Measurements from ENCODE around the gene PLP2. TPM values are rescaled to one million over a fixed set of nuclear protein-coding genes. Genes with fewer than 3 reads are reported as not detected.

PLP2 gene
- total and polyA plus RNA-seq, 10 donors: 30.2 to 100 (median 55.0) TPM

DNA sequence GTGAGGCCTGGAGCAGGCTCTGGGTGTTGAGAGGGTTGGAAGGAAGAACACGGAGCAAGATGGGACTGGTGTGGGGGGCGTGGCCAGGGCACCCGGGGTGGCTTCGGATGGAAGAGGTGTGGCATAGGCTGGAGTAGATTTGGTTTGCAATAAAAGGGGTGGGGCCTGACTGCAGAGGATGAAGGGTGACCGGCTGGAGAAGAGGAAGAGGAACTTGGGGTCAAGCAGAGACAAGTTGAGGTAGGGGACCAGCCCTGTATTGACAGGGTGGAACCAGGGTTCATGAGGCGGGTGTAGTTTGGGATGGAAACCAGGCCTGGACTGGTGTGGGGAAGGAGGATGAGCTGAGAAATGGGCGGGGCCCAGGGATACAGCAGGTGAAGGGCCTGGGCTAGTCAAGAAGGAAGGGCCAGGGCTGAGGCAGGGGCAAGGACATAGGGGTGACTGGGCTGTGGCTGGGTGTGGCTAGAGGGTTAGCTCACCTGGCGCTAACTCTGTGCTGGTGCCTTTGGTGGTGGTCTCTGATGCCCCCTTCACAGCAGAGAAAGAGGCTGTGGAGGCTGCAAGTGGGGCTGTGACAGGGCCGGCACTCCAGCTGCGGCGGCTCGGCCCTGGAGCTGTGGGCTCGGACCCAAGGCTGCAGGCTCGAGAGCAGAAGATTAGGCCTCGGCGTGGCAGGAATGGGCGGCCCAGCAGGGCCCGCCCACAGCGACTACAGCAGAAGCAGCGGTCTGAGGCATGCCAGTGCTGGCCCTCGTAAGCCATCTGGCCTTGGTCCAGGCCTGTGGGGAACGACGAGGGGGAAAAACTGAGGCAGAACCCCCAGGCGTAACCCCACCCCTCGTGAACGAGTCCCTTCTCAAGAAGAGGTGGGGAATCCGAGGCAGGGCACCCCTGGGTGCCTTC lies 5.0 kb downstream of the PLP2 start:
- Histone ChIP-seq H3K27me3 (replicated peaks in 1 of 7) (no peaks in the 10 kb centered on the region), H3K4me3 (peak overlapping the region in 1 of 8 donors; percentile 11), H3K27ac (peak overlapping the region in 7 of 8 donors; percentile 36 to 85 (median 65)), H3K36me3 (peaks cover 0 to 79% (median 16%) of the 10 kb centered on the region in 6 donors), H3K4me1 (peaks cover 0 to 35% (median 13%) of the 10 kb centered on the region in 6 donors), H3K9me3 (no peaks in the 10 kb centered on the region)
- 43 to 82% (median 76%) methylated on average over 7 to 27 of the region's 27 CpGs for WGBS, 5 donors
- intact Hi-C loops (cut with DNase I; ENCODE audit: low total_unique reads): no loop called here
- TF ChIP-seq POLR2A (IDR thresholded peaks at IDR 0.05) (no peak), POLR2AphosphoS5 (IDR thresholded peaks at IDR 0.05) (peak in 2 of 3 donors; percentile 29 to 33), CTCF (IDR thresholded peaks at IDR 0.05 in 8 of 11, conservative IDR thresholded peaks at IDR 0.05 in 3 of 11) (no peak)
- no peak for DNase-seq

DNA sequence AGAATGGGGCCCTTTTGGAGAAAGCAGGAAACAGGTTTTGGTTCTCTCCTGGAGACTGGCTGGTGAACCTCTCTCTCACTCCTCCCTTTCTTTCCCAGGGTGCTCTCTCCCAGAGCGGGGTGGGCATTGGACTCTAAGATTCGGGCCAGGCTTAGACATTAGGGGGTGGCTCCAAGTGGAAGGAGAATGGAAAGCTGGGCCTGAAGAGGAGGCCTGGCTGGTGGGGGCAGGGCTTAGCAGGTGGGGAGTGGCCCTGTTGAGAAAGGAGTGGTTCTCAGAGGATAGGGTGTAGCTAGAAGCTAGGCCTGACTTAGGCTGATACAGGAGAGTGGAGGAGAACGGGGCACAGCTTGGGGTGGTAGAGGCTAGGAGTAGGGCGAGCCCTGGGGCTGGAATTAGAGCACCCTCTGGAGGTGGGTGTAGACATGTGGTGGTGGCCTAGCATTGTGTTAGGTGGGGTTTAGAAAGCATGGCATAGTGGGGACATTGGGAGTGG lies 5.7 kb downstream of the PLP2 start:
- intact Hi-C loops (cut with DNase I; ENCODE audit: low total_unique reads): no loop called here
- 60 to 82% (median 74%) methylated on average over 1 to 4 of the region's 4 CpGs for WGBS, 5 donors
- peaks cover 0 to 34% (median 13%) of the 10 kb centered on the region in 6 donors for H3K4me1 ChIP-seq
- TF ChIP-seq CTCF (IDR thresholded peaks at IDR 0.05 in 8 of 11, conservative IDR thresholded peaks at IDR 0.05 in 3 of 11) (peak in 3 of 11 experiments; percentile 29 to 37 (median 33)), POLR2AphosphoS5 (IDR thresholded peaks at IDR 0.05) (no peak), POLR2A (IDR thresholded peaks at IDR 0.05) (no peak)
- H3K4me3 ChIP-seq: peak overlapping the region in 1 of 8 donors; percentile 11
- no peak for DNase-seq
- H3K9me3 ChIP-seq: no peaks in the 10 kb centered on the region
- H3K27me3 ChIP-seq (replicated peaks in 1 of 7): no peaks in the 10 kb centered on the region
- H3K36me3 ChIP-seq: peaks cover 0 to 86% (median 16%) of the 10 kb centered on the region in 6 donors
- peak overlapping the region in 6 of 8 donors; percentile 36 to 85 (median 70) for H3K27ac ChIP-seq

GRCh38 chrX:49177873-49178480 lies 6.3 kb downstream of the PLP2 start:
- Histone ChIP-seq H3K27ac (peak overlapping the region in 3 of 8 donors; percentile 74 to 85 (median 81)), H3K27me3 (replicated peaks in 1 of 7) (no peaks in the 10 kb centered on the region), H3K4me1 (peaks cover 0 to 29% (median 8%) of the 10 kb centered on the region in 6 donors), H3K4me3 (no peak overlapping the region), H3K36me3 (peaks cover 0 to 92% (median 17%) of the 10 kb centered on the region in 6 donors), H3K9me3 (no peaks in the 10 kb centered on the region)
- no peak for DNase-seq
- TF ChIP-seq POLR2AphosphoS5 (IDR thresholded peaks at IDR 0.05) (peak in 1 of 3 donors; percentile 45), CTCF (IDR thresholded peaks at IDR 0.05 in 8 of 11, conservative IDR thresholded peaks at IDR 0.05 in 3 of 11) (no peak)
- 86 to 97% (median 94%) methylated on average over 7 to 23 of the region's 23 CpGs for WGBS, 5 donors
- intact Hi-C loops (cut with DNase I; ENCODE audit: low total_unique reads): no loop called here

All from spleen (tissue), 11 donors.